ENCODE measurements around the gene MIGA2.

Gene MIGA2

DNA sequence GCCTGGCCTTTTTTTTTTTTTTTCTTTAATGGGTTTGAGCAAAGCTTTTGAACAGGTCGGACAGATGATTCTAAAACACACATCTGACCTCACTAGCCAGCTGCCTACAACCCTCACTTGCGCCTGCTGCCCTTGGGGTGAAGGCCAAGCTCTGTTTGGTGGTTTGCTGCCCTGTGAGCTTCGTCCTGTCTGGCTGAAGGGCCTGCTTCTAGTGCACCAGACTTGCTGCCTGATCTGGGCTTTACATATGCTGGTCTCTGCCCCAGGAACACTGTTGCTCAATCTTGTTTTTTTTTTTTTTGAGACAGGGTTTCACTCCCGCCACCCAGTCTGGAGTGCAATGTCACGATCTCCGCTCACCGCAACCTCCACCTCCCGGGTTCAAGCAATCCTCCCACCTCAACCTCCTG, 28.1 kb downstream of the MIGA2 start:
- TF ChIP-seq, protein P1, sequence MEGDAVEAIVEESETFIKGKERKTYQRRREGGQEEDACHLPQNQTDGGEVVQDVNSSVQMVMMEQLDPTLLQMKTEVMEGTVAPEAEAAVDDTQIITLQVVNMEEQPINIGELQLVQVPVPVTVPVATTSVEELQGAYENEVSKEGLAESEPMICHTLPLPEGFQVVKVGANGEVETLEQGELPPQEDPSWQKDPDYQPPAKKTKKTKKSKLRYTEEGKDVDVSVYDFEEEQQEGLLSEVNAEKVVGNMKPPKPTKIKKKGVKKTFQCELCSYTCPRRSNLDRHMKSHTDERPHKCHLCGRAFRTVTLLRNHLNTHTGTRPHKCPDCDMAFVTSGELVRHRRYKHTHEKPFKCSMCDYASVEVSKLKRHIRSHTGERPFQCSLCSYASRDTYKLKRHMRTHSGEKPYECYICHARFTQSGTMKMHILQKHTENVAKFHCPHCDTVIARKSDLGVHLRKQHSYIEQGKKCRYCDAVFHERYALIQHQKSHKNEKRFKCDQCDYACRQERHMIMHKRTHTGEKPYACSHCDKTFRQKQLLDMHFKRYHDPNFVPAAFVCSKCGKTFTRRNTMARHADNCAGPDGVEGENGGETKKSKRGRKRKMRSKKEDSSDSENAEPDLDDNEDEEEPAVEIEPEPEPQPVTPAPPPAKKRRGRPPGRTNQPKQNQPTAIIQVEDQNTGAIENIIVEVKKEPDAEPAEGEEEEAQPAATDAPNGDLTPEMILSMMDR (IDR thresholded peaks at IDR 0.05; ENCODE audit: low read depth, low read length, missing control alignments): no peak
- H3K4me3 ChIP-seq (ENCODE audit: low read depth, low read length): no peak overlapping the region

DNA sequence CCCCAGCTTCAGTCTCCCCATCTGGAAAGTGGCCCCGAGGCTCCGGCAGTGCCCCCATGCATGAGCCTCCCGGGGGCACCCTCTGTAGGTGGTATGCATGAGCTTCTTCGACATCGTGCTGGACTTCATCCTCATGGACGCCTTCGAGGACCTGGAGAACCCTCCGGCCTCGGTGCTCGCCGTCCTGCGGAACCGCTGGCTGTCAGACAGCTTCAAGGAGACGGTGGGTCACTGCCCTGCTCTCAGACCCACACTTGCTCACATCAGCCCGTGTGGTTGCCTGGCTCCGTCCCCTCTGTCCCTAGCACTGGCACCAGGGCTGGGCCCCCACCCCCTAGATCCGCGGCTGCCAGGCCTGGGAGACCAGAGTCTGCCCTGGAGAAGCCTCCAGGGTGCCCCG, 31.7 kb downstream of the MIGA2 start:
- no peak for DNase-seq (ENCODE audit: low read depth)
- no peak overlapping the region for H3K4me3 ChIP-seq (ENCODE audit: low read depth, low read length)
- TF ChIP-seq, protein P1 (IDR thresholded peaks at IDR 0.05; ENCODE audit: low read depth, low read length, missing control alignments): no peak

More for the DNA sequence above, 28.1 kb downstream of the MIGA2 start:
- DNase-seq (ENCODE audit: low read depth): no peak

DNA sequence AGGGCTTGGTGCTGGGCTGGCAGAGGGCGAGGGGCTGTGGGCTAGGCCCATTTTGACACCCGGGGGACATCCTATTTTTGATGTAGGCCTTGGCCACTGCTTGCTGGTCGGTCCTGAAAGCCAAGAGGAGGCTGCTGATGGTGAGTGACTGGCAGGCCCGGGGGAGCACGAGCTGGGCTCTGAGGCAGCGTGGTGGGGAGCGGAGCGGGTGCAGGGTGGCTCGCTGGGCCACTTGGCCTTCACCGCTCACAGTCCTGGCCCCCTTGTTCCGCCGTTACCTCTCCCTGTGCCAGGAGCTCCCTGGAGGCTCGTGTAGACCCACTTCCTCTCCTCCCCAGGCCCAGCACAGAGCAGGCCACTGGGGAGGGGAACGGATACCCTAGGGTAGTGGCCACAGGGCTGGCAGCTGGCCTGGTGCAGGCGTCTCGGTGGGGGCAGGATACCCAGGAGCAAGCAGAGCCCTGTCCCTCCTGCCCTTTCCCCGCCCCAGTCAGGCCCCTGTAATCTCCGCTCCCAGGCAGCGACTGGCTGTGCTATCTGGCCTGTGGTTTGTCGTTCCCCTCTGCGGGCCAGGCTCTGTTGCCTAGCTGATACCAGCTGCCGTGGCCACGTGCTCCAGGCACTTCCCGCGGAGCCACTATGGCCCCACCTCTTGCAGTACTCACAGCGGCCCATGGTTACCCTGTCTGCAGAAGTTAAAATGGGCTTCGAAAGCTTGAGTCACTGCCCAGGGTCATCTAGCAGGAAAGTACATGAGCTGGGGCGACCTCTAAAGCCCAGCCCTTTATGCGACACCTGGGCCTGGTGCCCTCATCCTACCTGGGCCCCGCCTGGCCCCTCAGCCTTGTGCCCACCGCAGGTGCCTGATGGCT, 32.8 kb downstream of the MIGA2 start:
- no peak overlapping the region for H3K4me3 ChIP-seq (ENCODE audit: low read depth, low read length)
- TF ChIP-seq, protein P1 (IDR thresholded peaks at IDR 0.05; ENCODE audit: low read depth, low read length, missing control alignments): no peak
- DNase-seq (ENCODE audit: low read depth): no peak

DNA sequence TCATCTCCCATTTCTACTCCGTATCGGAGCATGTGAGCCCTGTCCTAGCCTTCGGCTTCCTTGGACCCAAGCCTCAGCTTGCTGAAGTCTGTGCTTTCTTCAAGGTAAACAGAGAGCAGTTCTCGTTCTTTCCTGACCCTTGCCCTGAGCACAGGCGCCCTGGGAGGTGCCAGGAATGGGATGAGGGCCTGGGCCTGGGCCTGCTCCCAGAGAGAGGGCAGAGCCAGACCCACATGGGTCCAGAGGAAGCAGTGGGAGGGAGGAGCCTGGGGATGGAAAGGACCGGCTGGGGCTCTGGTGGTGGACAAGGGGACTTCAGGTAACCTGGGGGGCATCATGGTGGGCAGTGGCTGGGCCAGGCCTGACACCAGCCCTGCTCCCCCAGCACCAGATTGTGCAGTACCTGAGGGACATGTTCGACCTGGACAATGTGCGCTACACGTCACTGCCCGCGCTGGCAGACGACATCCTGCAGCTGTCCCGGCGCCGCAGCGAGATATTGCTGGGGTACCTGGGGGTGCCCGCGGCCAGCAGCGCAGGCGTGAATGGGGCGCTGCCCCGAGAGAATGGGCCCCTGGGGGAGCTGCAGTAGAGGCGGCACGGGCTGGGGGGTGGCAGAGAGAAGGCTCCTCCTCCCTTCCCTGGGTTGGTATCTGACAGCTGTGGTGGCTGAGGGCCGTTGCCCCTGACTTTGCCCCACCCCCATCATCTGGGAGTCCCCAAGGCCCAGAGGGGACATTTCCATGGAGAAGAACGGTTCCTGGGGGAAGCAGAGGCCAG, 33.6 kb downstream of the MIGA2 start:
- H3K4me3 ChIP-seq (ENCODE audit: low read depth, low read length): no peak overlapping the region
- DNase-seq (ENCODE audit: low read depth): no peak
- TF ChIP-seq, protein P1 (IDR thresholded peaks at IDR 0.05; ENCODE audit: low read depth, low read length, missing control alignments): no peak

DNA sequence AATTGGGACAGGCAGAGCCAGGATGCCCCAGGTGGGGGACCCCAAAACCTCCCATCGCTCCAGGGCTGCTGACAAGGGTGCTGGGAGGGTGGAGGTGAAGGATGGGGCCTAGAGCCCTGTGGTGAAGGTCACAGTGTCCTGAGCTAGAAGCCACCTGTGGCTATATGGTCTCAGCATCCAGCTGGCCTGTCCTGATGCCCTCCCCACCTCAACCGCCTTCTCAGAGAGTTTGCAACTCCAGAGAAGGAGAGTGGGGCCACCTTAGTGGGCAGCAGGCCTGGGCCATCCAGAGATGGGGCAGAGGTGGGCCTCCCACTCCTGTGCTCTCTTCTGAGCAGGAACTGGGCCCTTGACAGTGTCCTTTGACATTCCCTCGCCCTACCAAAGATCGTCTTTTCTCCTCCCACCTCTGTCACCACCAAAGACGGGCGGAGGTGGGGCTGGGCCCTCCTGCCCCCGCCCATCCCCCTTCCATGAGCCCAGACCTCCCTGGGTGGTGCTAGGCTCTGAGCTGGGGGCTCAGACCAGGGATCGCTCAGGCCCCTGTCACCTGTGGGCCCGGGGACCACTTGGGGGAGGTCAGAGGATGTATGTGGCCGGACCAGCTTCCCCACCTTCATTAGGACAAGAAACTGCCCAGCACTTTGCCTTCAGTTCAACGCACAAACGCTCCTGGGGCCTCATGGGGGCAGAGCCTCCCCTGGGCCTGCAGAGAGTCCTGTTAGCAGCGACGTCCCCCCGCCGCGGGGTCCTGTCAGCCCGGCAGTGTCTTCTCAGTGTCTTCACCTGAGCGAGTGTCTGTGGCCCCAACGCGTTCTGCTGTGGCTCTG, 34.5 kb downstream of the MIGA2 start:
- TF ChIP-seq, protein P1 (IDR thresholded peaks at IDR 0.05; ENCODE audit: low read depth, low read length, missing control alignments): no peak
- no peak for DNase-seq (ENCODE audit: low read depth)
- no peak overlapping the region for H3K4me3 ChIP-seq (ENCODE audit: low read depth, low read length)

DNA sequence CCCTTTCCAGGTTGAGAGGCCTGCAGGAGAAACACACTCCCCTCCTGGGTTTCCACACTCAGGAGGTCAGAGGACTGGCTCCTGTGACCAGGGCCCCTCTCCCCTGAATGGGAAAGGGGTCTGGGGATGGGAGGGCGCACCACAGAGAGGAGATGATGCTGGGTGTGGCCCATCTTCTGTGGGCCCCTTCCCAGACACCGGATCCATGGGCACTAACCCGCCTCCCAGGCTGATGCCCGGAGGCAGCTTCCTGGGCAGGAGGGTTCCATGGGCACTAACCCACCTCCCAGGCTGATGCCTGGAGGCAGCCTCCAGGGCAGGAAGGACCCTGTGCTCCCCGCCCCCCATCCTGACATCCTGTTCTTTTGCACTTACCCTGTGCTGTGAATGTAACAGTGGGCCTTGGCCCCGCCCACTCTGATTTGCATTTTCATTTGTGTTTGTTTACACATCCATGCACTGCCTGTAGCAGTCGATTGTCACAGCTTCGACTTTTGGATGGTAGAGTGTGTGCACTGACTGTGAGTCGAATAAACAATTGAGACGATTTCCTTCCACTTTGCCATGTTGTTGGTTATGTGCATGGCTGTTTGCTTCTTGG, 35.2 kb downstream of the MIGA2 start:
- TF ChIP-seq, protein P1 (IDR thresholded peaks at IDR 0.05; ENCODE audit: low read depth, low read length, missing control alignments): no peak
- no peak overlapping the region for H3K4me3 ChIP-seq (ENCODE audit: low read depth, low read length)
- DNase-seq (ENCODE audit: low read depth): no peak
